ENCODE data around the gene CORO2B. TPM values are rescaled to one million over a fixed set of nuclear protein-coding genes. Genes with fewer than 3 reads are reported as not detected.

Gene CORO2B
- total RNA-seq, 6 donors from 2014 or later, result 0.79 to 9.0 (median 2.0) TPM

GRCh38 chr15:68589053-68589452 is 10.3 kb downstream of the CORO2B start:
- H3K27me3 ChIP-seq, result no peaks in the 10 kb centered on the region
- DNase-seq (no peak), ATAC-seq (ENCODE audit: low FRiP score in 2 of 2) (no peak)
- WGBS, 2 donors, result 82 to 89% methylated on average over 2 of the region's 2 CpGs
- no peak for TF ChIP-seq CTCF (IDR thresholded peaks at IDR 0.05)
- no peak for TF ChIP-seq POLR2AphosphoS5 (IDR thresholded peaks at IDR 0.05)
- no peak for TF ChIP-seq POLR2A (IDR thresholded peaks at IDR 0.05)
- TF ChIP-seq EP300 (IDR thresholded peaks at IDR 0.05), result no peak
- H3K27ac ChIP-seq, result no peak overlapping the region
- H3K9me3 ChIP-seq, result no peaks in the 10 kb centered on the region
- no peaks in the 10 kb centered on the region for H3K36me3 ChIP-seq
- peaks cover 0 to 22% (median 14%) of the 10 kb centered on the region in 4 donors for H3K4me1 ChIP-seq
- no peak overlapping the region for H3K4me3 ChIP-seq

GRCh38 chr15:68589783-68590710 is 11.3 kb downstream of the CORO2B start:
- Histone ChIP-seq H3K27me3 (no peaks in the 10 kb centered on the region), H3K36me3 (no peaks in the 10 kb centered on the region), H3K27ac (peak overlapping the region in 2 of 4 donors; percentile 5 to 36), H3K4me3 (no peak overlapping the region), H3K4me1 (peaks cover 0 to 31% (median 22%) of the 10 kb centered on the region in 4 donors), H3K9me3 (no peaks in the 10 kb centered on the region)
- ATAC-seq (ENCODE audit: low FRiP score in 2 of 2), result no peak
- TF ChIP-seq EP300 (IDR thresholded peaks at IDR 0.05) (no peak), POLR2A (IDR thresholded peaks at IDR 0.05) (no peak), CTCF (IDR thresholded peaks at IDR 0.05) (no peak), POLR2AphosphoS5 (IDR thresholded peaks at IDR 0.05) (no peak)
- WGBS, 2 donors, result 76 to 78% methylated on average over 9 to 15 of the region's 15 CpGs
- peak in 1 of 2 donors; percentile 51 for DNase-seq

- Histone ChIP-seq H3K27ac (no peak overlapping the region), H3K27me3 (no peaks in the 10 kb centered on the region), H3K36me3 (no peaks in the 10 kb centered on the region), H3K9me3 (no peaks in the 10 kb centered on the region), H3K4me3 (no peak overlapping the region), H3K4me1 (peaks cover 6 to 38% (median 22%) of the 10 kb centered on the region in 4 donors)
- TF ChIP-seq CTCF (IDR thresholded peaks at IDR 0.05) (no peak), EP300 (IDR thresholded peaks at IDR 0.05) (no peak), POLR2A (IDR thresholded peaks at IDR 0.05) (no peak), POLR2AphosphoS5 (IDR thresholded peaks at IDR 0.05) (no peak)
- 85 to 88% methylated on average over 9 of the region's 9 CpGs for WGBS, 2 donors
- DNase-seq, result no peak
- no peak for ATAC-seq (ENCODE audit: low FRiP score in 2 of 2)
Measured at GRCh38 chr15:68590721-68591389, 12.1 kb downstream of the CORO2B start.

- no peak for ATAC-seq (ENCODE audit: low FRiP score in 2 of 2)
- no peak for TF ChIP-seq EP300 (IDR thresholded peaks at IDR 0.05)
- no peak for TF ChIP-seq POLR2A (IDR thresholded peaks at IDR 0.05)
- TF ChIP-seq POLR2AphosphoS5 (IDR thresholded peaks at IDR 0.05), result no peak
- no peak for TF ChIP-seq CTCF (IDR thresholded peaks at IDR 0.05)
- Histone ChIP-seq H3K9me3 (no peaks in the 10 kb centered on the region), H3K27ac (no peak overlapping the region), H3K4me1 (peaks cover 6 to 38% (median 19%) of the 10 kb centered on the region in 4 donors), H3K36me3 (no peaks in the 10 kb centered on the region), H3K27me3 (no peaks in the 10 kb centered on the region), H3K4me3 (no peak overlapping the region)
- 91 to 93% methylated on average over 4 of the region's 4 CpGs for WGBS, 2 donors
- DNase-seq, result no peak
Measured at GRCh38 chr15:68592054-68592453, 13.3 kb downstream of the CORO2B start.
